ENCODE results near the gene CCDC183. TPM values are rescaled to one million over a fixed set of nuclear protein-coding genes. Genes with fewer than 3 reads are reported as not detected.
"Not testable (repeated sequence)": the region's sequence is repeated elsewhere in the genome, so short reads cannot be mapped to it uniquely, and the experiment has no call there.

CCDC183 gene
- total RNA-seq, 1 experiment from 2014 or later, result 1.1 TPM

DNA sequence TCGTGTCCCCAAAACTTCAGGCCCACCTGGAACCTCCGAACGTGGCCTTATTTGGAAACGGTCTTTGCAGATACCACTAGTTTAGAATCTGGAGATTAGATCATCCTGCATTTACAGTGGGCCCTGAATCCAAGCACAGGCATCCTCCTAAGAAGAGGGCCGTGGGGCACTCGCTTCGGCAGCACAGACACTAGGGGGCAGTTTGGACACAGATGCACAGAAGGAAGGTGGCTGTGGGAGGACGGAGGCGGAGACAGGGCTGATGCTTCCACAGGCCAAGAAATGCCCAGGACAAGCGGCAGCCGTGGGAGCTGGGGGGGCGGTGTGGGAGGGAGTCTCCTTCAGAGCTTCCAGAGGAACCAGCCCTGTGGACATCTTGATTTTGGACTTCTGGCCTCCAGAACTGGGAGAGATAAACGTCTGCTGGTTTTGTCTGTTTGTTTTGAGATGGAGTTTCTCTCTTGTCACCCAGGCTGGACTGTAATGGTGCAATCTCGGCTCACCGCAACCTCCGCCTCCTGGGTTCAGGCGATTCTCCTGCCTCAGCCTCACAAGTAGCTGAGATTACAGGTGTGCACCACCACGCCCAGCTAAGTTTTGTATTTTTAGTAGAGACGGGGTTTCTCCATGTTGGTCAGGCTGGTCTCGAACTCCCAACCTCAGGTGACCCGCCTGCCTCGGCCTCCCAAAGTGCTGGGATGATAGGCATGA is 35.1 kb upstream of the CCDC183 start:
- not testable (repeated sequence) for H2BK120ac ChIP-seq (ENCODE audit: low read depth, low read length, poor library complexity, severe bottlenecking); H3K9ac ChIP-seq (ENCODE audit: extremely low read depth, insufficient read length, low read length); H2BK5ac ChIP-seq (ENCODE audit: insufficient read length, low read length); H3K4me1 ChIP-seq (ENCODE audit: insufficient read depth, low read length); H2BK15ac ChIP-seq (ENCODE audit: low read depth, low read length); H4K91ac ChIP-seq (ENCODE audit: insufficient read length, low read depth, low read length); H4K5ac ChIP-seq (ENCODE audit: insufficient read length, low read depth, low read length); H2AFZ ChIP-seq (ENCODE audit: low read length); H4K20me1 ChIP-seq (ENCODE audit: control insufficient read depth, insufficient read depth, insufficient read length); H2AK5ac ChIP-seq (ENCODE audit: insufficient read length, low read length); H3T11ph ChIP-seq (ENCODE audit: low read length); H3K14ac ChIP-seq (ENCODE audit: insufficient read depth, low read length); H3K18ac ChIP-seq (ENCODE audit: insufficient read length, low read depth, low read length); H4K8ac ChIP-seq (replicated peaks; ENCODE audit: insufficient read length, low read depth, low read length); H2BK20ac ChIP-seq (ENCODE audit: low read depth, low read length, poor library complexity, severe bottlenecking); H3K23me2 ChIP-seq (ENCODE audit: insufficient read length, low read depth, low read length, poor library complexity, severe bottlenecking); H3K79me2 ChIP-seq (ENCODE audit: insufficient read depth, low read length); H3K79me1 ChIP-seq (ENCODE audit: insufficient read depth, low read depth, low read length, poor library complexity, severe bottlenecking); H3K27ac ChIP-seq (ENCODE audit: insufficient read length, low read depth, low read length); H3K27me3 Mint-ChIP-seq (ENCODE audit: low read depth); H3K27me3 ChIP-seq (ENCODE audit: insufficient read depth, low read length); H3K56ac ChIP-seq (ENCODE audit: insufficient read length, low read depth, low read length); H3K4ac ChIP-seq (ENCODE audit: low read depth, low read length); H3K4me2 ChIP-seq (ENCODE audit: insufficient read depth, insufficient read length, low read length); H3K23ac ChIP-seq (ENCODE audit: insufficient read length, low read depth, low read length); H3K9me3 Mint-ChIP-seq; H3K9me3 ChIP-seq (ENCODE audit: control insufficient read depth, low read depth, low read length); H3K36me3 Mint-ChIP-seq (ENCODE audit: insufficient read depth in 1 of 3, low read depth in 3 of 3); H2BK12ac ChIP-seq (ENCODE audit: insufficient read length, low read depth, low read length)
- WGBS (ENCODE audit: extremely low coverage, insufficient read length, low lambda C conversion rate), result no CpG with 5 or more reads among the region's 22 CpGs
- Mint-ChIP-seq H3K4me1 (peaks cover 12 to 28% of the 10 kb centered on the region in 2 experiments; a peak in 3 of 4 replicates), H3K4me3 (peak overlapping the region in 1 of 2 experiments; percentile 44; a peak in 2 of 5 replicates), H3K27ac (peak overlapping the region in 1 of 3 experiments; percentile 85; a peak in 1 of 7 replicates)
- peak; percentile 57 for TF ChIP-seq CTCF (conservative IDR thresholded peaks at IDR 0.05)
- DNase-seq, result peak; percentile 67
